CD14-positive monocyte (primary cell): Measurements from ENCODE around the gene RTN4R. TPM values are rescaled to one million over a fixed set of nuclear protein-coding genes. Genes with fewer than 3 reads are reported as not detected.
A peak's percentile ranks its signal among the peaks of the same experiment; 100 is the strongest.

Experiments used
- DNase-seq, 3 donors: peaks; one replicate each; pipeline ENCODE4 v3.0.0-alpha.2; 2011 to 2022
- H2AFZ ChIP-seq: 2 replicates; pipeline ENCODE4 v1.6.0; 2012; ENCODE audit warnings: mild to moderate bottlenecking, low read depth, low read length, inconsistent platforms; ENCODE audit not compliant: insufficient read depth, poor library complexity, severe bottlenecking
- H3K27ac ChIP-seq, 2 donors: 1 replicate in 1 of 2; 2 replicates in 1 of 2; pipeline ENCODE4 v1.5.1; 2012 to 2013; ENCODE audit warnings: low read length in 2 of 2, control low read depth in 1 of 2, inconsistent platforms in 1 of 2, low read depth in 1 of 2, mild to moderate bottlenecking in 1 of 2
- H3K27me3 ChIP-seq, 2 donors: one replicate each; pipeline versions ENCODE4 v1.6.0 to v1.6.1; 2011 to 2013; ENCODE audit warnings: low read length in 2 of 2; ENCODE audit not compliant: control insufficient read depth in 2 of 2, insufficient read depth in 2 of 2
- H3K36me3 ChIP-seq, 2 donors: replicated peaks in 1 of 2; 1 replicate in 1 of 2; 2 replicates in 1 of 2; pipeline versions ENCODE4 v1.5.1 to v1.6.1; 2012 to 2013; ENCODE audit warnings: low read length in 2 of 2, control low read depth in 1 of 2, inconsistent platforms in 1 of 2, mild to moderate bottlenecking in 1 of 2; ENCODE audit not compliant: insufficient read depth in 2 of 2, control insufficient read depth in 1 of 2
- H3K4me1 ChIP-seq, 2 donors: 1 replicate in 1 of 2; 2 replicates in 1 of 2; pipeline versions ENCODE4 v1.5.1 to v1.6.1; 2012 to 2013; ENCODE audit warnings: low read length in 2 of 2, control low read depth in 1 of 2, inconsistent platforms in 1 of 2, mild to moderate bottlenecking in 1 of 2, moderate library complexity in 1 of 2; ENCODE audit not compliant: insufficient read depth in 2 of 2, control insufficient read depth in 1 of 2
- H3K4me2 ChIP-seq: replicated peaks from 2 replicates; pipeline ENCODE3; 2012; ENCODE audit warnings: low read length, moderate library complexity, mild to moderate bottlenecking; ENCODE audit not compliant: poor library complexity, severe bottlenecking; ENCODE audit errors: extremely low read depth
- H3K4me3 ChIP-seq, 3 experiments: fragments of 200-600 bp in 1 of 3; sonication (generic) in 1 of 3; replicated peaks in 1 of 3; 1 replicate in 2 of 3; 2 replicates in 1 of 3; pipeline ENCODE4 v1.5.1; 2011 to 2013; ENCODE audit warnings: low read length in 3 of 3, mild to moderate bottlenecking in 3 of 3, control low read depth in 2 of 3, low read depth in 2 of 3, inconsistent platforms in 1 of 3, moderate library complexity in 1 of 3
- H3K79me2 ChIP-seq: 2 replicates; pipeline ENCODE4 v1.6.0; 2012; ENCODE audit warnings: mild to moderate bottlenecking, control low read depth, inconsistent platforms, low read length, moderate library complexity; ENCODE audit not compliant: insufficient read depth
- H3K9ac ChIP-seq: 2 replicates; pipeline ENCODE4 v1.6.0; 2017; ENCODE audit warnings: low read length, mild to moderate bottlenecking; ENCODE audit not compliant: insufficient read depth, poor library complexity, severe bottlenecking
- H3K9me3 ChIP-seq, 2 donors: replicated peaks in 1 of 2; 1 replicate in 1 of 2; 2 replicates in 1 of 2; pipeline versions ENCODE4 v1.5.1 to v1.6.1; 2012 to 2013; ENCODE audit warnings: low read length in 2 of 2, control low read depth in 1 of 2; ENCODE audit not compliant: control insufficient read depth in 1 of 2, insufficient read depth in 1 of 2
- H4K20me1 ChIP-seq: 2 replicates; pipeline ENCODE4 v1.6.0; 2012; ENCODE audit warnings: mild to moderate bottlenecking, low read length, control low read depth, moderate library complexity; ENCODE audit not compliant: insufficient read depth
- H3K27ac Mint-ChIP-seq, 7 donors: one replicate each; pipeline ENCODE4 v1.8.0; 2020; ENCODE audit warnings: mild to moderate bottlenecking in 7 of 7, mixed read lengths in 7 of 7, moderate library complexity in 6 of 7, inconsistent platforms in 2 of 7
- H3K27me3 Mint-ChIP-seq, 3 donors: one replicate each; pipeline ENCODE4 v1.8.0; 2021 to 2022; ENCODE audit warnings: low read depth in 3 of 3, mild to moderate bottlenecking in 3 of 3, mixed read lengths in 3 of 3, moderate library complexity in 3 of 3, inconsistent platforms in 1 of 3
- H3K36me3 Mint-ChIP-seq, 2 donors: one replicate each; pipeline ENCODE4 v1.8.0; 2020; ENCODE audit warnings: mixed read lengths in 2 of 2, inconsistent platforms in 1 of 2, mild to moderate bottlenecking in 1 of 2
- H3K4me1 Mint-ChIP-seq: one replicate; pipeline ENCODE4 v1.8.0; 2020; ENCODE audit warnings: mild to moderate bottlenecking, mixed read lengths
- H3K4me3 Mint-ChIP-seq, 2 donors: one replicate each; pipeline ENCODE4 v1.8.0; 2020; ENCODE audit warnings: mild to moderate bottlenecking in 2 of 2, mixed read lengths in 2 of 2, moderate library complexity in 1 of 2
- H3K9me3 Mint-ChIP-seq, 7 donors: one replicate each; pipeline ENCODE4 v1.8.0; 2020 to 2022; ENCODE audit warnings: mixed read lengths in 7 of 7, mild to moderate bottlenecking in 6 of 7, moderate library complexity in 6 of 7, inconsistent platforms in 2 of 7
- WGBS: methylation state at CpG from one replicate; pipeline ENCODE4 v1.1.5; 2013; ENCODE audit warnings: missing lambda C conversion rate; ENCODE audit not compliant: insufficient coverage; 5-methylcytosine and 5-hydroxymethylcytosine counted together
- intact Hi-C, 2 donors: fragments of 100-400 bp; cut with micrococcal nuclease; formaldehyde crosslinking; loops; one replicate each; pipeline versions ENCODE4 v1.15.0 to v1.15.1; 2023
- polyA plus RNA-seq, 3 donors: library from polyadenylated mRNA; depleted of rRNA in 1 of 3; unstranded in 2 of 3; stranded (reverse) in 1 of 3; fragments of 300-500 nt in 2 of 3; fragments of >200 nt in 1 of 3; fragmentation: Illumina TruSeq in 2 of 3; gene quantifications; 1 replicate in 2 of 3; 2 replicates in 1 of 3; pipeline ENCODE4 v1.2.3, GENCODE V29; 2012 to 2021
- TF ChIP-seq, protein P1 (sequence below): fragments of 200-600 bp; IDR thresholded peaks from one replicate; pipeline ENCODE4 v1.8.0; 2022; ENCODE audit warnings: antibody characterized with exemption, mild to moderate bottlenecking

Gene RTN4R
- polyA plus RNA-seq, 3 donors, result not detected

DNA sequence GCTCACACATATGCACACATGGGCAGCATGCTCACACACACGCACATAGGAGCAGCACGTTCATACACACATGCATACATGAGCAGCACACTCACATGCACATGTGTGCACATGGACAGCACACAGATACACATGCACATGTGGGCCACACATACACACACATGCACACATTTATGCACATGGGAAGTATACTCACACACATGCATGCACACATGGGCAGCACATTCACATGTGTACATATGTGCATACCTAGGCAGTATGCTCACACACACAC is 42.5 kb downstream of the RTN4R start:
- Histone ChIP-seq H4K20me1 (no peaks in the 10 kb centered on the region), H2AFZ (no peak overlapping the region), H3K27ac (no peak overlapping the region), H3K4me3 (no peak overlapping the region), H3K79me2 (no peaks in the 10 kb centered on the region), H3K9ac (no peak overlapping the region), H3K36me3 (no peaks in the 10 kb centered on the region), H3K4me1 (no peaks in the 10 kb centered on the region), H3K27me3 (no peaks in the 10 kb centered on the region), H3K9me3 (peaks cover 5 to 14% of the 10 kb centered on the region in 2 donors), H3K4me2 (no peak overlapping the region)
- Mint-ChIP-seq H3K36me3 (no peaks in the 10 kb centered on the region), H3K27ac (no peak overlapping the region), H3K4me3 (no peak overlapping the region), H3K4me1 (no peaks in the 10 kb centered on the region), H3K9me3 (peaks cover 0 to 14% (median 7%) of the 10 kb centered on the region in 7 donors), H3K27me3 (peaks cover 0 to 1% (median 0%) of the 10 kb centered on the region in 3 donors)
- TF ChIP-seq, protein P1, sequence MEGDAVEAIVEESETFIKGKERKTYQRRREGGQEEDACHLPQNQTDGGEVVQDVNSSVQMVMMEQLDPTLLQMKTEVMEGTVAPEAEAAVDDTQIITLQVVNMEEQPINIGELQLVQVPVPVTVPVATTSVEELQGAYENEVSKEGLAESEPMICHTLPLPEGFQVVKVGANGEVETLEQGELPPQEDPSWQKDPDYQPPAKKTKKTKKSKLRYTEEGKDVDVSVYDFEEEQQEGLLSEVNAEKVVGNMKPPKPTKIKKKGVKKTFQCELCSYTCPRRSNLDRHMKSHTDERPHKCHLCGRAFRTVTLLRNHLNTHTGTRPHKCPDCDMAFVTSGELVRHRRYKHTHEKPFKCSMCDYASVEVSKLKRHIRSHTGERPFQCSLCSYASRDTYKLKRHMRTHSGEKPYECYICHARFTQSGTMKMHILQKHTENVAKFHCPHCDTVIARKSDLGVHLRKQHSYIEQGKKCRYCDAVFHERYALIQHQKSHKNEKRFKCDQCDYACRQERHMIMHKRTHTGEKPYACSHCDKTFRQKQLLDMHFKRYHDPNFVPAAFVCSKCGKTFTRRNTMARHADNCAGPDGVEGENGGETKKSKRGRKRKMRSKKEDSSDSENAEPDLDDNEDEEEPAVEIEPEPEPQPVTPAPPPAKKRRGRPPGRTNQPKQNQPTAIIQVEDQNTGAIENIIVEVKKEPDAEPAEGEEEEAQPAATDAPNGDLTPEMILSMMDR, result no peak
- intact Hi-C loops, result no loop called here
- 95% methylated on average over 2 of the region's 2 CpGs for WGBS
- no peak for DNase-seq

DNA sequence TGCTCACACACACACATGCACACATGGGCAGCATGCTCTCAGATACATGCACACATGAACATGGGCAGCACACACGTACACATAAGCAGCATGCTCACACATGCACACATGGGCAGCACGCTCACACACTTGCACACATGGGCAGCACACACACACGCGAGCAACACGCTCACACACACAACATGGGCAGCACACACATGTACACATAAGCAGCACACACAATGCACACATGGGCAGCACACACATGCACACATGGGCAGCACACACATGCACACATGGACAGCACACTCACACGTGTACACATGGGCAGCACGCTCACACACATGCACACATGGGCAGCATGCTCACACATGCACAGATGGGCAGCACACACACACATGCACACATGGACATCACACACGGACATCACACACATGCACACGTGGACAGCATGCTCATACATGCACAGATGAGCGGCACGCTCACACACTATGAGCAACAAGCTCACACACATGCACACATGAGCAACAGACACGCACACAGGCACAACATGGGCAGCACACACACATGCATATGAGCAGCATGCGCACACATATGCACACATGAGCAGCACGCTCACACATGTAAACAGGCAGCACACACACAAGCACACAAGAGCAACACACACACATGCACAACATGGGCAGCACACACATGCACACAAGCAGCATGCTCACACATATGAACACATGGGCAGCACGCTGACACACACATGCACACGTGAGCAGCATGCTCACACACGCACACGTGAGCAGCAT is 43.0 kb downstream of the RTN4R start:
- TF ChIP-seq, protein P1, result no peak
- H3K27ac ChIP-seq, result no peak overlapping the region
- Mint-ChIP-seq H3K9me3 (peaks cover 0 to 14% (median 7%) of the 10 kb centered on the region in 7 donors), H3K27ac (peak overlapping the region in 2 of 7 donors; percentile 60 to 74), H3K4me3 (no peak overlapping the region), H3K27me3 (peaks cover 0 to 1% (median 0%) of the 10 kb centered on the region in 3 donors), H3K4me1 (no peaks in the 10 kb centered on the region), H3K36me3 (no peaks in the 10 kb centered on the region)
- intact Hi-C loops, result no loop called here
- no peaks in the 10 kb centered on the region for H3K36me3 ChIP-seq
- H3K9me3 ChIP-seq, result peaks cover 5 to 14% of the 10 kb centered on the region in 2 donors
- WGBS, result 91% methylated on average over 17 of the region's 18 CpGs
- no peak overlapping the region for H3K4me3 ChIP-seq
- no peak overlapping the region for H2AFZ ChIP-seq
- DNase-seq, result no peak
- H3K9ac ChIP-seq, result no peak overlapping the region
- H3K79me2 ChIP-seq, result no peaks in the 10 kb centered on the region
- no peaks in the 10 kb centered on the region for H3K4me1 ChIP-seq
- H4K20me1 ChIP-seq, result no peaks in the 10 kb centered on the region
- H3K4me2 ChIP-seq, result no peak overlapping the region
- no peaks in the 10 kb centered on the region for H3K27me3 ChIP-seq
